Measurements from ENCODE around the gene MYOM3. TPM values are rescaled to one million over a fixed set of nuclear protein-coding genes. Genes with fewer than 3 reads are reported as not detected.

MYOM3 gene
- total and polyA plus RNA-seq, 2 experiments from 2014 or later, result 2.0 to 2.4 TPM

- no peaks in the 10 kb centered on the region for H3K36me3 ChIP-seq (replicated peaks; ENCODE audit: insufficient read depth, low read depth)
- no peak overlapping the region for H3K4me3 ChIP-seq
- no peaks in the 10 kb centered on the region for H3K27me3 ChIP-seq
- no peaks in the 10 kb centered on the region for H3K9me2 ChIP-seq (replicated peaks; ENCODE audit: insufficient read depth)
- no peaks in the 10 kb centered on the region for H3K79me2 ChIP-seq
- H3K9me3 ChIP-seq (ENCODE audit: low read depth), result no peaks in the 10 kb centered on the region
- no peaks in the 10 kb centered on the region for H3K4me1 ChIP-seq (ENCODE audit: insufficient read depth)
- no peak for DNase-seq (ENCODE audit: low spot score)
- WGBS (ENCODE audit: low lambda C conversion rate, missing lambda C conversion rate), result 87% methylated on average over 7 of the region's 7 CpGs
- no peak overlapping the region for H3K27ac ChIP-seq
- no peak overlapping the region for H2AFZ ChIP-seq
- TF ChIP-seq EZH2phosphoT487 (IDR thresholded peaks at IDR 0.05; ENCODE audit: low read depth, severe bottlenecking, unreplicated experiment) (no peak), EZH2 (IDR thresholded peaks at IDR 0.05; ENCODE audit: borderline replicate concordance) (no peak)
- TF ChIP-seq, protein P1, sequence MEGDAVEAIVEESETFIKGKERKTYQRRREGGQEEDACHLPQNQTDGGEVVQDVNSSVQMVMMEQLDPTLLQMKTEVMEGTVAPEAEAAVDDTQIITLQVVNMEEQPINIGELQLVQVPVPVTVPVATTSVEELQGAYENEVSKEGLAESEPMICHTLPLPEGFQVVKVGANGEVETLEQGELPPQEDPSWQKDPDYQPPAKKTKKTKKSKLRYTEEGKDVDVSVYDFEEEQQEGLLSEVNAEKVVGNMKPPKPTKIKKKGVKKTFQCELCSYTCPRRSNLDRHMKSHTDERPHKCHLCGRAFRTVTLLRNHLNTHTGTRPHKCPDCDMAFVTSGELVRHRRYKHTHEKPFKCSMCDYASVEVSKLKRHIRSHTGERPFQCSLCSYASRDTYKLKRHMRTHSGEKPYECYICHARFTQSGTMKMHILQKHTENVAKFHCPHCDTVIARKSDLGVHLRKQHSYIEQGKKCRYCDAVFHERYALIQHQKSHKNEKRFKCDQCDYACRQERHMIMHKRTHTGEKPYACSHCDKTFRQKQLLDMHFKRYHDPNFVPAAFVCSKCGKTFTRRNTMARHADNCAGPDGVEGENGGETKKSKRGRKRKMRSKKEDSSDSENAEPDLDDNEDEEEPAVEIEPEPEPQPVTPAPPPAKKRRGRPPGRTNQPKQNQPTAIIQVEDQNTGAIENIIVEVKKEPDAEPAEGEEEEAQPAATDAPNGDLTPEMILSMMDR (IDR thresholded peaks at IDR 0.05; ENCODE audit: poor library complexity), result no peak
- no peaks in the 10 kb centered on the region for H4K20me1 ChIP-seq (ENCODE audit: insufficient read depth, poor library complexity, severe bottlenecking)
- H3K4me2 ChIP-seq, result no peak overlapping the region
Observed at GRCh38 chr1:24065304-24065703, 46.6 kb downstream of the MYOM3 start.

DNA sequence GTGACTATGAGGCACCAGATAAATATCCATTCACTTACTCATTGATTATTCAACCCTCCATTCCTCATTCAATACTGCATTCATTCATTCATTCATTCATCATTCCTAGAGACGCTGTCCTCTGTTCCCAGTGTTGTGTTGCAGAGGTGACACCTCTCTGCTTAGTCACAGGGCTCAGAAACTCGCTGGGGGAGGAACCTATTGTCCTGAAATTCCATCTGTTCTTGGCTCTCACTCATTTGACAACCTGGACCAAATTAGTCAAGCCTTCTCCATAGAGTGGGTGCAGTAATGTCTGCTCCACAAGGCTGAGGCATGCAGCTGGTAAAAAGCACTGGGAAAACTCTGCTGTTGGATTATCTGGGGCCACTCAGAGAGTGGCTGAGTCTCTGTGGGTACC lies 49.7 kb downstream of the MYOM3 start:
- Histone ChIP-seq H3K9me3 (ENCODE audit: low read depth) (no peaks in the 10 kb centered on the region), H4K20me1 (ENCODE audit: insufficient read depth, poor library complexity, severe bottlenecking) (no peaks in the 10 kb centered on the region), H3K4me2 (no peak overlapping the region), H3K27me3 (no peaks in the 10 kb centered on the region), H2AFZ (no peak overlapping the region), H3K36me3 (replicated peaks; ENCODE audit: insufficient read depth, low read depth) (no peaks in the 10 kb centered on the region), H3K4me3 (no peak overlapping the region), H3K79me2 (no peaks in the 10 kb centered on the region), H3K4me1 (ENCODE audit: insufficient read depth) (no peaks in the 10 kb centered on the region), H3K9me2 (replicated peaks; ENCODE audit: insufficient read depth) (no peaks in the 10 kb centered on the region), H3K27ac (no peak overlapping the region)
- no peak for DNase-seq (ENCODE audit: low spot score)
- 71% methylated on average over 2 of the region's 2 CpGs for WGBS (ENCODE audit: low lambda C conversion rate, missing lambda C conversion rate)
- TF ChIP-seq, protein P1 (IDR thresholded peaks at IDR 0.05; ENCODE audit: poor library complexity), result no peak
- TF ChIP-seq EZH2 (IDR thresholded peaks at IDR 0.05; ENCODE audit: borderline replicate concordance), result no peak
- no peak for TF ChIP-seq EZH2phosphoT487 (IDR thresholded peaks at IDR 0.05; ENCODE audit: low read depth, severe bottlenecking, unreplicated experiment)

DNA sequence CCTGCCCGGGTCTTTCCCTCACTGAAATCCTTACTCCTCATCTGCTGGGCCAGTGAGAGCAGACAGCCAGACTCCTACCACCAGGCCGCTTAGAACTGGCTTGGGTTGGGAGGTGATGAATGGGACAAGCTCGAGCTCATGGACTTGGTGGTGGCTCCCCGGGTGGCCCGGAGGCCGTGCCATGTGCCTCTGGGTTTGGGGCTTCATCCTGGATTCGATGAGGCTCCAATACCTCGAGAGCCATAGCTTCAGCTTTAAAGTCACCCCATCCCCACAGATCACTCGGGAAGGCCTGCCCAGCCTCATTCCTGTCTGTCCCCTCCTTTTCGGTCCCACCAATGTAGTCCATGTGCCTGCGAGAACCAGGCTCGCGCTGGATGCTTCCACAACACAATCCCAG lies 51.5 kb downstream of the MYOM3 start:
- Histone ChIP-seq H3K36me3 (replicated peaks; ENCODE audit: insufficient read depth, low read depth) (no peaks in the 10 kb centered on the region), H3K79me2 (no peaks in the 10 kb centered on the region), H3K9me2 (replicated peaks; ENCODE audit: insufficient read depth) (no peaks in the 10 kb centered on the region), H2AFZ (no peak overlapping the region), H3K4me1 (ENCODE audit: insufficient read depth) (no peaks in the 10 kb centered on the region), H3K4me3 (no peak overlapping the region), H3K27ac (no peak overlapping the region), H3K4me2 (no peak overlapping the region), H3K27me3 (no peaks in the 10 kb centered on the region), H4K20me1 (ENCODE audit: insufficient read depth, poor library complexity, severe bottlenecking) (no peaks in the 10 kb centered on the region), H3K9me3 (ENCODE audit: low read depth) (no peaks in the 10 kb centered on the region)
- TF ChIP-seq EZH2 (IDR thresholded peaks at IDR 0.05; ENCODE audit: borderline replicate concordance) (no peak), EZH2phosphoT487 (IDR thresholded peaks at IDR 0.05; ENCODE audit: low read depth, severe bottlenecking, unreplicated experiment) (no peak)
- TF ChIP-seq, protein P1 (IDR thresholded peaks at IDR 0.05; ENCODE audit: poor library complexity), result no peak
- no peak for DNase-seq (ENCODE audit: low spot score)
- 89% methylated on average over 13 of the region's 13 CpGs for WGBS (ENCODE audit: low lambda C conversion rate, missing lambda C conversion rate)
